Measurements from ENCODE around the gene ZC3H12C.

DNA sequence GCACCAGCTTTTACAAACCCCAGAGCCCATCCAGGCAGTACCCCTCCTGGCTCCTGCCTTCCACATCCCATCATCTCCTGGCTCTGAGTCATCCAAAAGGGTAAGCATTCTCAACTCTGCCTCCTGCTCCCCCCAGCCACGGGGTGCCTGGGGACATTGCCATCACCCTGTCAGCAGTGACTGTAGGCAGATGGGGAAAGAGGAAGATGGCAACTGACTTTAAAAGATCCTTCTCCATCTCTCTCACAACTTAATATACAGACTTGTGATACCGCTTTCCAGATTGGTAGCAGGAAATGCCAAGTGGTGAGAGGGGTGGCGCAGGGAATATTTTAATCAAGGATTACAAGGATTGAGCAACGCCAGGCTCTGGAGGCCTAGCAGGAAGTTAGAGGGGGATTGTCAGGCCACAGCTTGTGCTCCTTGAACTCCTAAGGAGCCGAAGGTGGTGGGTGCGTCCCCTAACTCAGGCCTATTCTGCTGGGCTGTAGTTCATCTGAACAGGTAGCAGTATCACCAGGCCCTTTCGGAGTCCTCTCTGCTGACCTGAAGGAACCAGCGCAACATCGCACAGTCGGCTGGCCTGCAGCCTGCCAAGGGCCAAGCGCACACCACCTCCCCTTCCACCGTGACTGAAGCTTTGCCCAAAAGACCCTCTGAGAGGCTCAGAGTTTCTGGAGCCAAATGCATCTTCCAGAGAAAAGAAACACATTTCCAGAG lies 83.3 kb downstream of the ZC3H12C start:
- TF ChIP-seq CTCF (IDR thresholded peaks at IDR 0.05; ENCODE audit: low read depth, low read length) (no peak), POLR2A (IDR thresholded peaks at IDR 0.05; ENCODE audit: extremely low read depth, insufficient read length) (no peak)
